ENCODE data around the gene SORCS2.

Gene SORCS2

GRCh38 chr4:7530082-7530481 lies 337.7 kb downstream of the SORCS2 start:
- TF ChIP-seq FOXP2 (optimal IDR thresholded peaks at IDR 0.05; ENCODE audit: borderline replicate concordance, extremely low read depth, extremely low read length, insufficient read depth) (no peak), REST (IDR thresholded peaks at IDR 0.05; ENCODE audit: insufficient read depth in 1 of 2, low read depth in 2 of 2, low read length in 2 of 2) (no peak), SIN3A (IDR thresholded peaks at IDR 0.05; ENCODE audit: borderline replicate concordance, insufficient read depth, low read length) (no peak), TAF1 (IDR thresholded peaks at IDR 0.05; ENCODE audit: borderline replicate concordance, insufficient read depth, low read length) (no peak), POLR2AphosphoS5 (IDR thresholded peaks at IDR 0.05; ENCODE audit: low read depth, low read length) (no peak)

- TF ChIP-seq REST (IDR thresholded peaks at IDR 0.05; ENCODE audit: insufficient read depth in 1 of 2, low read depth in 2 of 2, low read length in 2 of 2) = no peak
- no peak for TF ChIP-seq SIN3A (IDR thresholded peaks at IDR 0.05; ENCODE audit: borderline replicate concordance, insufficient read depth, low read length)
- no peak for TF ChIP-seq TAF1 (IDR thresholded peaks at IDR 0.05; ENCODE audit: borderline replicate concordance, insufficient read depth, low read length)
- no peak for TF ChIP-seq FOXP2 (optimal IDR thresholded peaks at IDR 0.05; ENCODE audit: borderline replicate concordance, extremely low read depth, extremely low read length, insufficient read depth)
- TF ChIP-seq POLR2AphosphoS5 (IDR thresholded peaks at IDR 0.05; ENCODE audit: low read depth, low read length) = no peak
These were observed 338.7 kb downstream of the SORCS2 start for GRCh38 chr4:7530932-7531639.

- TF ChIP-seq REST (IDR thresholded peaks at IDR 0.05; ENCODE audit: insufficient read depth in 1 of 2, low read depth in 2 of 2, low read length in 2 of 2) (no peak), SIN3A (IDR thresholded peaks at IDR 0.05; ENCODE audit: borderline replicate concordance, insufficient read depth, low read length) (no peak), TAF1 (IDR thresholded peaks at IDR 0.05; ENCODE audit: borderline replicate concordance, insufficient read depth, low read length) (no peak), FOXP2 (optimal IDR thresholded peaks at IDR 0.05; ENCODE audit: borderline replicate concordance, extremely low read depth, extremely low read length, insufficient read depth) (no peak), POLR2AphosphoS5 (IDR thresholded peaks at IDR 0.05; ENCODE audit: low read depth, low read length) (no peak)
These were observed 339.3 kb downstream of the SORCS2 start for GRCh38 chr4:7531640-7531994.

- TF ChIP-seq TAF1 (IDR thresholded peaks at IDR 0.05; ENCODE audit: borderline replicate concordance, insufficient read depth, low read length) (no peak), FOXP2 (optimal IDR thresholded peaks at IDR 0.05; ENCODE audit: borderline replicate concordance, extremely low read depth, extremely low read length, insufficient read depth) (no peak), REST (IDR thresholded peaks at IDR 0.05; ENCODE audit: insufficient read depth in 1 of 2, low read depth in 2 of 2, low read length in 2 of 2) (no peak), SIN3A (IDR thresholded peaks at IDR 0.05; ENCODE audit: borderline replicate concordance, insufficient read depth, low read length) (no peak), POLR2AphosphoS5 (IDR thresholded peaks at IDR 0.05; ENCODE audit: low read depth, low read length) (no peak)
These were observed 339.7 kb downstream of the SORCS2 start for GRCh38 chr4:7532043-7532442.

All from PFSK-1 (cell line).